Retinal pigment epithelial cell (primary cell): Measurements from ENCODE around the gene RPRD2.

ENCODE experiments used
- DNase-seq: peaks from one replicate; pipeline ENCODE4 v3.0.0-alpha.2; 2010; ENCODE audit warnings: low read depth
- H3K4me3 ChIP-seq: 2 replicates; pipeline ENCODE4 v1.5.1; 2011; ENCODE audit warnings: mild to moderate bottlenecking, low read length, control low read depth, moderate library complexity
- TF ChIP-seq, protein P1 (sequence below): conservative IDR thresholded peaks from 2 replicates; pipeline ENCODE4 v1.5.1; 2011; ENCODE audit warnings: low read depth, low read length, control low read depth, inconsistent platforms

Gene RPRD2

GRCh38 chr1:150477733-150478132, 113.8 kb downstream of the RPRD2 start:
- TF ChIP-seq, protein P1, sequence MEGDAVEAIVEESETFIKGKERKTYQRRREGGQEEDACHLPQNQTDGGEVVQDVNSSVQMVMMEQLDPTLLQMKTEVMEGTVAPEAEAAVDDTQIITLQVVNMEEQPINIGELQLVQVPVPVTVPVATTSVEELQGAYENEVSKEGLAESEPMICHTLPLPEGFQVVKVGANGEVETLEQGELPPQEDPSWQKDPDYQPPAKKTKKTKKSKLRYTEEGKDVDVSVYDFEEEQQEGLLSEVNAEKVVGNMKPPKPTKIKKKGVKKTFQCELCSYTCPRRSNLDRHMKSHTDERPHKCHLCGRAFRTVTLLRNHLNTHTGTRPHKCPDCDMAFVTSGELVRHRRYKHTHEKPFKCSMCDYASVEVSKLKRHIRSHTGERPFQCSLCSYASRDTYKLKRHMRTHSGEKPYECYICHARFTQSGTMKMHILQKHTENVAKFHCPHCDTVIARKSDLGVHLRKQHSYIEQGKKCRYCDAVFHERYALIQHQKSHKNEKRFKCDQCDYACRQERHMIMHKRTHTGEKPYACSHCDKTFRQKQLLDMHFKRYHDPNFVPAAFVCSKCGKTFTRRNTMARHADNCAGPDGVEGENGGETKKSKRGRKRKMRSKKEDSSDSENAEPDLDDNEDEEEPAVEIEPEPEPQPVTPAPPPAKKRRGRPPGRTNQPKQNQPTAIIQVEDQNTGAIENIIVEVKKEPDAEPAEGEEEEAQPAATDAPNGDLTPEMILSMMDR: no peak
- DNase-seq: no peak

GRCh38 chr1:150479370-150479769, 115.4 kb downstream of the RPRD2 start:
- DNase-seq: no peak
- TF ChIP-seq, protein P1: no peak

More at GRCh38 chr1:150477733-150478132, 113.8 kb downstream of the RPRD2 start:
- H3K4me3 ChIP-seq: no peak overlapping the region

GRCh38 chr1:150479927-150480352, 116.0 kb downstream of the RPRD2 start:
- no peak overlapping the region for H3K4me3 ChIP-seq
- no peak for DNase-seq
- TF ChIP-seq, protein P1: no peak

More at GRCh38 chr1:150479370-150479769, 115.4 kb downstream of the RPRD2 start:
- H3K4me3 ChIP-seq: no peak overlapping the region

- H3K4me3 ChIP-seq: no peak overlapping the region
- peak; percentile 91 for DNase-seq
- TF ChIP-seq, protein P1: no peak
Measured at GRCh38 chr1:150484431-150484830, 120.5 kb downstream of the RPRD2 start.

DNA sequence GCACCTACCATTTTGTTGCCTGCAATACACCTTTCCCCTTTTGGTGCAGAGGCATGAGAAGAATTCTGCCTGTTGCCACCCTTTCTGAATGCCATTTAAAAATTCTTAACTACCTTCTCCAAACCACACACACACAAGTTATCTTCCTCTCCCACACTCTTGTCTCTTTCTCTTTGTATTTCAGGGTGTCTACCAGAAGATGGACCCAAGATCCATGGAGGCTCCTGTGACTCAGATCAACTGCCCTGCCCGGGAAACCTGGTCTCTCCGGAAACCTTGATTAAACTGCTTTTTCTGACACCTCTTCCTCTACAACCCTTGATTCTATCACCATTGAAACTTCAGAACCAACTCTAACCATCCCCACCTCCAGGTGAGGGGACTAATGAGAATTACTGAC, 120.9 kb downstream of the RPRD2 start:
- TF ChIP-seq, protein P1: peak; percentile 13
- DNase-seq: no peak
- no peak overlapping the region for H3K4me3 ChIP-seq

- peak within 1 kb of the TSS; percentile 98 for H3K4me3 ChIP-seq
- DNase-seq: peak; percentile 97
- TF ChIP-seq, protein P1: peak; percentile 33
Measured at GRCh38 chr1:150486966-150487762, 123.2 kb downstream of the RPRD2 start, which contains the start of gene TARS2. TSS of gene TARS2 (plus strand) at chr1:150487419. CDS start at chr1:150487451, 32 bp downstream.

DNA sequence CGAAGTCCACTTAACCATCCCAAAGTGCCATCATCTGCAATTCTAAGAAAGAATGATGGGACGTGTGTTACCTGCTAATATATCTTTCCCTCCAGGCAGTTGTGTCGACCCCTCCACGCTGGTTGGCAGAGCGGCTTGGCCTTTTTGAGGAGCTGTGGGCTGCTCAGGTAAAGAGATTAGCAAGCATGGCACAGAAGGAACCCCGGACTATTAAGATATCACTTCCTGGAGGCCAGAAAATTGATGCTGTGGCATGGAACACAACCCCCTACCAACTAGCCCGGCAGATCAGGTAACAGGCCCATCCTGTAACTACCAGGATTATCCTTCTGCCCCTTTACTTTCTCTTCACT, 123.8 kb downstream of the RPRD2 start:
- no peak for DNase-seq
- H3K4me3 ChIP-seq: peak overlapping the region; percentile 98
- TF ChIP-seq, protein P1: no peak
